ENCODE data around the gene SMIM32.

Gene SMIM32

GRCh38 chr5:136191304-136192014, 1.5 kb downstream of the SMIM32 start:
- in situ Hi-C loops (cut with MboI; ENCODE audit: low sequenced_read_pairs): no loop called here

- in situ Hi-C loops (cut with MboI; ENCODE audit: low sequenced_read_pairs): no loop called here
Measured at GRCh38 chr5:136190904-136191303, 2.1 kb downstream of the SMIM32 start.

- in situ Hi-C loops (cut with MboI; ENCODE audit: low sequenced_read_pairs): no loop called here
Measured at GRCh38 chr5:136190091-136190720, 2.8 kb downstream of the SMIM32 start.

- in situ Hi-C loops (cut with MboI; ENCODE audit: low sequenced_read_pairs): no loop called here
Measured at GRCh38 chr5:136188859-136189258, 4.1 kb downstream of the SMIM32 start.

- in situ Hi-C loops (cut with MboI; ENCODE audit: low sequenced_read_pairs): no loop called here
Measured at GRCh38 chr5:136186796-136187195, 6.2 kb downstream of the SMIM32 start.

- in situ Hi-C loops (cut with MboI; ENCODE audit: low sequenced_read_pairs): no loop called here
Measured at GRCh38 chr5:136185974-136186665, 6.8 kb downstream of the SMIM32 start.

GRCh38 chr5:136182618-136183017, 10.3 kb downstream of the SMIM32 start:
- in situ Hi-C loops (cut with MboI; ENCODE audit: low sequenced_read_pairs): no loop called here

GRCh38 chr5:136174021-136174659, 18.8 kb downstream of the SMIM32 start:
- in situ Hi-C loops (cut with MboI; ENCODE audit: low sequenced_read_pairs): no loop called here

GRCh38 chr5:136169218-136169617, 23.7 kb downstream of the SMIM32 start:
- in situ Hi-C loops (cut with MboI; ENCODE audit: low sequenced_read_pairs): no loop called here

- in situ Hi-C loops (cut with MboI; ENCODE audit: low sequenced_read_pairs): no loop called here
Measured at GRCh38 chr5:136166909-136167308, 26.1 kb downstream of the SMIM32 start.

- in situ Hi-C loops (cut with MboI; ENCODE audit: low sequenced_read_pairs): no loop called here
Measured at GRCh38 chr5:136164226-136164625, 28.7 kb downstream of the SMIM32 start.

GRCh38 chr5:136162008-136162407, 31.0 kb downstream of the SMIM32 start:
- in situ Hi-C loops (cut with MboI; ENCODE audit: low sequenced_read_pairs): no loop called here

GRCh38 chr5:136159457-136159856, 33.5 kb downstream of the SMIM32 start:
- in situ Hi-C loops (cut with MboI; ENCODE audit: low sequenced_read_pairs): no loop called here

- in situ Hi-C loops (cut with MboI; ENCODE audit: low sequenced_read_pairs): no loop called here
Measured at GRCh38 chr5:136157514-136157913, 35.4 kb downstream of the SMIM32 start.

GRCh38 chr5:136155761-136156160, 37.2 kb downstream of the SMIM32 start:
- in situ Hi-C loops (cut with MboI; ENCODE audit: low sequenced_read_pairs): no loop called here

- in situ Hi-C loops (cut with MboI; ENCODE audit: low sequenced_read_pairs): no loop called here
Measured at GRCh38 chr5:136155078-136155477, 37.9 kb downstream of the SMIM32 start.

GRCh38 chr5:136153581-136154236, 39.3 kb downstream of the SMIM32 start:
- in situ Hi-C loops (cut with MboI; ENCODE audit: low sequenced_read_pairs): no loop called here

GRCh38 chr5:136149891-136150290, 43.1 kb downstream of the SMIM32 start:
- in situ Hi-C loops (cut with MboI; ENCODE audit: low sequenced_read_pairs): no loop called here

- in situ Hi-C loops (cut with MboI; ENCODE audit: low sequenced_read_pairs): no loop called here
Measured at GRCh38 chr5:136147632-136148031, 45.3 kb downstream of the SMIM32 start.

GRCh38 chr5:136146201-136146600, 46.8 kb downstream of the SMIM32 start:
- in situ Hi-C loops (cut with MboI; ENCODE audit: low sequenced_read_pairs): no loop called here

GRCh38 chr5:136145030-136145429, 47.9 kb downstream of the SMIM32 start:
- in situ Hi-C loops (cut with MboI; ENCODE audit: low sequenced_read_pairs): no loop called here
